SK-N-MC (cell line): ENCODE measurements around the gene CYSRT1.

Source experiments
- EZH2 ChIP-seq: fragments of 200-600 bp; sonication (generic); IDR thresholded peaks from one replicate; pipeline ENCODE4 v1.6.1; 2017; ENCODE audit warnings: antibody characterized with exemption
- POLR2AphosphoS5 ChIP-seq: IDR thresholded peaks from 2 replicates; pipeline ENCODE4 v1.6.1; 2012; ENCODE audit warnings: mild to moderate bottlenecking, low read depth, low read length, borderline replicate concordance

- TF ChIP-seq EZH2 = no peak
- TF ChIP-seq POLR2AphosphoS5 = no peak
These were observed 39.1 kb upstream of the CYSRT1 start for GRCh38 chr9:137185921-137186320.
